ENCODE results near the gene PCCA.
A peak's percentile ranks its signal among the peaks of the same experiment; 100 is the strongest.
"Not testable (repeated sequence)": the region's sequence is repeated elsewhere in the genome, so short reads cannot be mapped to it uniquely, and the experiment has no call there.

PCCA gene

GRCh38 chr13:100364591-100364990 is 275.7 kb downstream of the PCCA start:
- no peak for DNase-seq

- DNase-seq = no peak
These were observed 276.8 kb downstream of the PCCA start for GRCh38 chr13:100365680-100366079.

- DNase-seq = no peak
These were observed 289.6 kb downstream of the PCCA start for GRCh38 chr13:100378533-100378932.

GRCh38 chr13:100381595-100382224 is 292.8 kb downstream of the PCCA start:
- no peak for DNase-seq

- DNase-seq = no peak
These were observed 293.9 kb downstream of the PCCA start for GRCh38 chr13:100382785-100383184.

GRCh38 chr13:100387416-100387815 is 298.5 kb downstream of the PCCA start:
- DNase-seq = no peak

GRCh38 chr13:100388150-100388549 is 299.3 kb downstream of the PCCA start:
- not testable (repeated sequence) for DNase-seq

GRCh38 chr13:100388923-100389322 is 300.0 kb downstream of the PCCA start:
- DNase-seq = no peak

- no peak for DNase-seq
These were observed 300.7 kb downstream of the PCCA start for GRCh38 chr13:100389617-100390016.

GRCh38 chr13:100392709-100393630 is 304.1 kb downstream of the PCCA start:
- peak; percentile 42 to 49 for DNase-seq

GRCh38 chr13:100394005-100394695 is 305.3 kb downstream of the PCCA start:
- no peak for DNase-seq

GRCh38 chr13:100395698-100396373 is 306.9 kb downstream of the PCCA start:
- no peak for DNase-seq

- DNase-seq = no peak
These were observed 307.9 kb downstream of the PCCA start for GRCh38 chr13:100396776-100397175.

- no peak for DNase-seq
These were observed 308.7 kb downstream of the PCCA start for GRCh38 chr13:100397627-100398026.

GRCh38 chr13:100398360-100398759 is 309.5 kb downstream of the PCCA start:
- DNase-seq = no peak

GRCh38 chr13:100399455-100399854 is 310.6 kb downstream of the PCCA start:
- DNase-seq = no peak

GRCh38 chr13:100403675-100404074 is 314.8 kb downstream of the PCCA start:
- DNase-seq = no peak

GRCh38 chr13:100409132-100409531 is 320.2 kb downstream of the PCCA start:
- no peak for DNase-seq

- no peak for DNase-seq
These were observed 334.5 kb downstream of the PCCA start for GRCh38 chr13:100423375-100423774.

- no peak for DNase-seq
These were observed 340.1 kb downstream of the PCCA start for GRCh38 chr13:100428986-100429385.

- no peak for DNase-seq
These were observed 343.7 kb downstream of the PCCA start for GRCh38 chr13:100432611-100433010.

- DNase-seq = no peak
These were observed 344.6 kb downstream of the PCCA start for GRCh38 chr13:100433475-100433874.
